ENCODE measurements around the gene KRT1. TPM values are rescaled to one million over a fixed set of nuclear protein-coding genes. Genes with fewer than 3 reads are reported as not detected.

The KRT1 gene
- total RNA-seq, 1 donor from 2014 or later: not detected

- Histone ChIP-seq H3K27ac (ENCODE audit: low read depth, low read length) (no peak overlapping the region), H3K9ac (ENCODE audit: low read length) (no peak overlapping the region), H3K4me1 (ENCODE audit: insufficient read depth, low read length) (no peaks in the 10 kb centered on the region), H3K36me3 (ENCODE audit: insufficient read depth, low read length) (no peaks in the 10 kb centered on the region), H4K20me1 (ENCODE audit: insufficient read depth, low read length) (no peaks in the 10 kb centered on the region), H3K27me3 (ENCODE audit: insufficient read depth, low read length) (peaks cover 16% of the 10 kb centered on the region), H3K4me3 (ENCODE audit: insufficient read depth, low read depth, low read length) (no peak overlapping the region), H2AFZ (ENCODE audit: low read depth, low read length) (no peak overlapping the region), H3K79me2 (ENCODE audit: insufficient read depth, low read length) (no peaks in the 10 kb centered on the region), H3K4me2 (ENCODE audit: low read length) (no peak overlapping the region), H3K9me3 (ENCODE audit: insufficient read depth, low read depth, low read length) (no peaks in the 10 kb centered on the region)
- Mint-ChIP-seq H3K4me1 (ENCODE audit: low read depth, unreplicated experiment) (no peaks in the 10 kb centered on the region), H3K27ac (ENCODE audit: unreplicated experiment) (no peak overlapping the region), H3K27me3 (ENCODE audit: low read depth, unreplicated experiment) (peaks cover 76% of the 10 kb centered on the region), H3K4me3 (ENCODE audit: unreplicated experiment) (no peak overlapping the region), H3K9me3 (ENCODE audit: unreplicated experiment) (no peaks in the 10 kb centered on the region), H3K36me3 (ENCODE audit: low read depth, unreplicated experiment) (no peaks in the 10 kb centered on the region)
- FAIRE-seq (no peak), DNase-seq (ENCODE audit: low read depth) (no peak)
- TF ChIP-seq EZH2 (IDR thresholded peaks at IDR 0.05; ENCODE audit: insufficient read depth, low read length): no peak
- TF ChIP-seq, protein P1, sequence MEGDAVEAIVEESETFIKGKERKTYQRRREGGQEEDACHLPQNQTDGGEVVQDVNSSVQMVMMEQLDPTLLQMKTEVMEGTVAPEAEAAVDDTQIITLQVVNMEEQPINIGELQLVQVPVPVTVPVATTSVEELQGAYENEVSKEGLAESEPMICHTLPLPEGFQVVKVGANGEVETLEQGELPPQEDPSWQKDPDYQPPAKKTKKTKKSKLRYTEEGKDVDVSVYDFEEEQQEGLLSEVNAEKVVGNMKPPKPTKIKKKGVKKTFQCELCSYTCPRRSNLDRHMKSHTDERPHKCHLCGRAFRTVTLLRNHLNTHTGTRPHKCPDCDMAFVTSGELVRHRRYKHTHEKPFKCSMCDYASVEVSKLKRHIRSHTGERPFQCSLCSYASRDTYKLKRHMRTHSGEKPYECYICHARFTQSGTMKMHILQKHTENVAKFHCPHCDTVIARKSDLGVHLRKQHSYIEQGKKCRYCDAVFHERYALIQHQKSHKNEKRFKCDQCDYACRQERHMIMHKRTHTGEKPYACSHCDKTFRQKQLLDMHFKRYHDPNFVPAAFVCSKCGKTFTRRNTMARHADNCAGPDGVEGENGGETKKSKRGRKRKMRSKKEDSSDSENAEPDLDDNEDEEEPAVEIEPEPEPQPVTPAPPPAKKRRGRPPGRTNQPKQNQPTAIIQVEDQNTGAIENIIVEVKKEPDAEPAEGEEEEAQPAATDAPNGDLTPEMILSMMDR (IDR thresholded peaks at IDR 0.05; ENCODE audit: insufficient read depth, low read depth, low read length): no peak
Observed at GRCh38 chr12:52646613-52647012, 33.6 kb downstream of the KRT1 start.

GRCh38 chr12:52645982-52646381 is 34.2 kb downstream of the KRT1 start:
- no peak overlapping the region for H3K4me3 Mint-ChIP-seq (ENCODE audit: unreplicated experiment)

DNA sequence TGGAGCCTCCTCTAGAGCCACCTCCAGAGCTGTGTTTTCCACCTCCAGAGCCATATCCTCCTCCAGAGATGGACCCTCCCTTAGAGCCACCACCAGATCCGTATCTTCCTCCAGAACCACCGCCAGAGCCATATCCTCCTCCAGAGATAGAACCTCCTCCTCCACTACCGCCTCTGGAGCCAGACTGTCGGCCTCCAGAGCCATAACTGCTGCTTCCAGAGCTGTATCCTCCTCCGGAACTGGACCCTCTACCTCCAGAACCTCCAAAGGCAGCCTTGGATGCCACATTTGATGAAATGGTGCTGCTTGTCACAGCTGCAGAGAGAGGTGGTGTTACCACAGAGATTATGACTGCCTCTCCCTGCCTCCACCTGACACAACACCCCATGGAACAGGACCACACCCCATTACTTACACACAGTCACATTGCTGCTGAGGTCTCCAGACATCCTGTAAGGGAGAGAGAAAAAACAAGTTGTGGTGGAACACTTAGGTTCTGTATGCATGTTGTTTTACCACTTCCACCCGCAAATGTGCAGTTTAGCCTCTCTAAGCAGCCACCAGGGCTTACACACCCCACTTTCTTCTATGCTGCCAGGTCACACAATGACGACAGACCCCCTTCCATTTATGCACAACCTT is 35.0 kb downstream of the KRT1 start:
- DNase-seq (ENCODE audit: low read depth) (no peak), FAIRE-seq (no peak)
- no peaks in the 10 kb centered on the region for H4K20me1 ChIP-seq (ENCODE audit: insufficient read depth, low read length)
- no peak for TF ChIP-seq EZH2 (IDR thresholded peaks at IDR 0.05; ENCODE audit: insufficient read depth, low read length)
- TF ChIP-seq, protein P1 (IDR thresholded peaks at IDR 0.05; ENCODE audit: insufficient read depth, low read depth, low read length): no peak
- no peaks in the 10 kb centered on the region for H3K4me1 ChIP-seq (ENCODE audit: insufficient read depth, low read length)
- no peaks in the 10 kb centered on the region for H3K9me3 ChIP-seq (ENCODE audit: insufficient read depth, low read depth, low read length)
- H3K27ac ChIP-seq (ENCODE audit: low read depth, low read length): no peak overlapping the region
- no peak overlapping the region for H3K4me2 ChIP-seq (ENCODE audit: low read length)
- no peak overlapping the region for H3K9ac ChIP-seq (ENCODE audit: low read length)
- Mint-ChIP-seq H3K36me3 (ENCODE audit: low read depth, unreplicated experiment) (no peaks in the 10 kb centered on the region), H3K27me3 (ENCODE audit: low read depth, unreplicated experiment) (peaks cover 78% of the 10 kb centered on the region), H3K4me1 (ENCODE audit: low read depth, unreplicated experiment) (no peaks in the 10 kb centered on the region), H3K4me3 (ENCODE audit: unreplicated experiment) (no peak overlapping the region), H3K9me3 (ENCODE audit: unreplicated experiment) (no peaks in the 10 kb centered on the region), H3K27ac (ENCODE audit: unreplicated experiment) (no peak overlapping the region)
- peaks cover 22% of the 10 kb centered on the region for H3K27me3 ChIP-seq (ENCODE audit: insufficient read depth, low read length)
- H3K79me2 ChIP-seq (ENCODE audit: insufficient read depth, low read length): no peaks in the 10 kb centered on the region
- H3K4me3 ChIP-seq (ENCODE audit: insufficient read depth, low read depth, low read length): no peak overlapping the region
- H2AFZ ChIP-seq (ENCODE audit: low read depth, low read length): no peak overlapping the region
- H3K36me3 ChIP-seq (ENCODE audit: insufficient read depth, low read length): no peaks in the 10 kb centered on the region

More at GRCh38 chr12:52645982-52646381, 34.2 kb downstream of the KRT1 start:
- DNase-seq (ENCODE audit: low read depth): no peak
- H3K27ac Mint-ChIP-seq (ENCODE audit: unreplicated experiment): no peak overlapping the region
- peaks cover 20% of the 10 kb centered on the region for H3K27me3 ChIP-seq (ENCODE audit: insufficient read depth, low read length)
- FAIRE-seq: no peak
- no peaks in the 10 kb centered on the region for H3K9me3 ChIP-seq (ENCODE audit: insufficient read depth, low read depth, low read length)
- no peak overlapping the region for H3K9ac ChIP-seq (ENCODE audit: low read length)
- no peaks in the 10 kb centered on the region for H3K9me3 Mint-ChIP-seq (ENCODE audit: unreplicated experiment)
- no peaks in the 10 kb centered on the region for H3K79me2 ChIP-seq (ENCODE audit: insufficient read depth, low read length)
- no peaks in the 10 kb centered on the region for H3K4me1 ChIP-seq (ENCODE audit: insufficient read depth, low read length)
- no peak overlapping the region for H3K4me2 ChIP-seq (ENCODE audit: low read length)
- no peaks in the 10 kb centered on the region for H3K4me1 Mint-ChIP-seq (ENCODE audit: low read depth, unreplicated experiment)
- H3K27me3 Mint-ChIP-seq (ENCODE audit: low read depth, unreplicated experiment): peaks cover 83% of the 10 kb centered on the region
- TF ChIP-seq EZH2 (IDR thresholded peaks at IDR 0.05; ENCODE audit: insufficient read depth, low read length): no peak
- TF ChIP-seq, protein P1 (IDR thresholded peaks at IDR 0.05; ENCODE audit: insufficient read depth, low read depth, low read length): no peak
- H3K27ac ChIP-seq (ENCODE audit: low read depth, low read length): no peak overlapping the region
- no peak overlapping the region for H3K4me3 ChIP-seq (ENCODE audit: insufficient read depth, low read depth, low read length)
- H4K20me1 ChIP-seq (ENCODE audit: insufficient read depth, low read length): no peaks in the 10 kb centered on the region
- H3K36me3 ChIP-seq (ENCODE audit: insufficient read depth, low read length): no peaks in the 10 kb centered on the region
- H2AFZ ChIP-seq (ENCODE audit: low read depth, low read length): no peak overlapping the region
- no peaks in the 10 kb centered on the region for H3K36me3 Mint-ChIP-seq (ENCODE audit: low read depth, unreplicated experiment)

Data from astrocyte (in vitro differentiated cells and primary cell).